Measurements from ENCODE around the gene GYS1.

- TF ChIP-seq CTCF (IDR thresholded peaks at IDR 0.05): no peak
- no peak for TF ChIP-seq POLR2A (IDR thresholded peaks at IDR 0.05)
- no peak for TF ChIP-seq POLR2AphosphoS5 (IDR thresholded peaks at IDR 0.05)
Observed at GRCh38 chr19:49010453-49010852, 17.3 kb upstream of the GYS1 start.
